GM12873 (cell line): ENCODE results near the gene CTXND1.

Source experiments
- TF ChIP-seq, protein P1 (sequence below): IDR thresholded peaks from 2 replicates; pipeline ENCODE4 v1.5.1; 2012; ENCODE audit warnings: low read depth, mild to moderate bottlenecking, moderate library complexity, low read length, control low read depth; ENCODE audit not compliant: insufficient read depth; ENCODE audit errors: missing control alignments

The CTXND1 gene

DNA sequence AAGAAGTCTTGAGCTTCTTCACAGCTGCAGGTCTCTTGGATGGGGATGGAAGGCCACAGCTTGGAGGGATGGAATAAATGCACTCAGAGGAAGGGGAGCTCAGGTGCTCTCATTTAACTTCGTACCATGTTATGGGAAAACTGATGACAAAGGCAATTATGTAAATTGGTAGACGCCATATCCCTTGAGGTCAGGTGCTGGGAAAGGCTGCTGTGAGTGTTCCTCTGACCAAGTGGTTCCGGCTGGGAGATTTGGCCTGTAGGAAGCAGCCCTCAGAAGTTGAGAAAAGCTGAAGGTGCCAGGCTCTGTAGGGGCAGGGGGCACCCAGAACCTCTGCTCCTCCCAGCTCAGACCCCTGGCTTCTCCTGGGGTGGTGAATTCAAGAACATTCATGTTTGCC lies 52.1 kb downstream of the CTXND1 start:
- TF ChIP-seq, protein P1, sequence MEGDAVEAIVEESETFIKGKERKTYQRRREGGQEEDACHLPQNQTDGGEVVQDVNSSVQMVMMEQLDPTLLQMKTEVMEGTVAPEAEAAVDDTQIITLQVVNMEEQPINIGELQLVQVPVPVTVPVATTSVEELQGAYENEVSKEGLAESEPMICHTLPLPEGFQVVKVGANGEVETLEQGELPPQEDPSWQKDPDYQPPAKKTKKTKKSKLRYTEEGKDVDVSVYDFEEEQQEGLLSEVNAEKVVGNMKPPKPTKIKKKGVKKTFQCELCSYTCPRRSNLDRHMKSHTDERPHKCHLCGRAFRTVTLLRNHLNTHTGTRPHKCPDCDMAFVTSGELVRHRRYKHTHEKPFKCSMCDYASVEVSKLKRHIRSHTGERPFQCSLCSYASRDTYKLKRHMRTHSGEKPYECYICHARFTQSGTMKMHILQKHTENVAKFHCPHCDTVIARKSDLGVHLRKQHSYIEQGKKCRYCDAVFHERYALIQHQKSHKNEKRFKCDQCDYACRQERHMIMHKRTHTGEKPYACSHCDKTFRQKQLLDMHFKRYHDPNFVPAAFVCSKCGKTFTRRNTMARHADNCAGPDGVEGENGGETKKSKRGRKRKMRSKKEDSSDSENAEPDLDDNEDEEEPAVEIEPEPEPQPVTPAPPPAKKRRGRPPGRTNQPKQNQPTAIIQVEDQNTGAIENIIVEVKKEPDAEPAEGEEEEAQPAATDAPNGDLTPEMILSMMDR, result no peak

DNA sequence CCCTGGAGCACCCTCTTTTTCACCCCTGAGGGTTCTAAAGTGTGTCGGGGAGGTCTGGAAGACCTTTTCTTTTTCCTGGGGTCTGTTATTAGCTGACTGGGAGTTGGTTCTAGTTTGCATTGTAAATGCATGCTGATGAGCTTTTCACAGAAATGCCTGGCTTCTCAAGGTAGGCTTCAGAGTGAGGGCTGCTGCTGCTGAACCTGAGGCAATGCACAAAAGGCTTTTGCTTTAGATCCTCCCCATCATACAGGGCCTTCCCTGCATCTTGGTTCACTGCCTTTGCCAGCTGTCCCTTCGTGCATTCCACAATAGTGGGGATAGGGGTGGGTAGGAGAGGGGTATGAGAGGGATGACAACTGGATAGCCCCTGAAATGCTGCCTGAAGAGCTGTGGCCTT lies 52.6 kb downstream of the CTXND1 start:
- TF ChIP-seq, protein P1, result no peak

DNA sequence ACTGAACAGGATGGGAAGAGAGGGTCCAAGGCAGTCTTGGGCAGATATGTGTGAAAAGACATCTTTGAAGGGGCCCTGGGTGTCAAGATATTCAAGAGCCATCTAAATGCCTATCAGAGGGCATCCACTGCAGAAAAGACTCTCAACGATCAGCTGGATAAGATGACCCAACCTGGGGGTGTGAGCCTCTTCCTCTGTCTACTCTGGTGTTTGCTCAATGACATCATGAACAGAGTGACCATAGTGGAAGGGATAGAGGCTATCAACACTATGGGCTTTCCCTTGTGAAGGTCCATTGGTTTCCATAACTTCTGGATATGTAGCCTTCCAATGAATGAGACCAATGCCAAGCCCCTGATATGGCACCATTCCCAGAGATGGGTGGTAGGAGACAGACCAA lies 57.1 kb downstream of the CTXND1 start:
- TF ChIP-seq, protein P1, result no peak

DNA sequence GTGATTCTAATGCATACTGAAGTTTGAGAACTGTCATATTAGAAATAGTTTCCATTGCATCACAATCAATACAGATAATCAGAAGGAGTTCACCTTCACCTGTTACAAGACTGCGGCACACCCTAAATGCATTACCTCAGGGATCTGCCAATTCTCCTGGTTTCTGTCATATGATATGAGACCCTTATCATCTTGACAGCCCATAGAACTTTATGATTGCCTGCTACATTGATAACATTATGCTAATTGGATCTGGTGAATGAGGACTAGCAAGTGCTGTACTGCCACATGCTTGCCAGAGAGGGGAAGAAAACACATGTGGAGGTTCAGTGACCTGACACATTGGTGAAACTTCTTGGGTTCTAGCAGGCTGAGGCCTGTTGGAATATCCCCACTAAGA lies 57.8 kb downstream of the CTXND1 start:
- TF ChIP-seq, protein P1, result no peak

DNA sequence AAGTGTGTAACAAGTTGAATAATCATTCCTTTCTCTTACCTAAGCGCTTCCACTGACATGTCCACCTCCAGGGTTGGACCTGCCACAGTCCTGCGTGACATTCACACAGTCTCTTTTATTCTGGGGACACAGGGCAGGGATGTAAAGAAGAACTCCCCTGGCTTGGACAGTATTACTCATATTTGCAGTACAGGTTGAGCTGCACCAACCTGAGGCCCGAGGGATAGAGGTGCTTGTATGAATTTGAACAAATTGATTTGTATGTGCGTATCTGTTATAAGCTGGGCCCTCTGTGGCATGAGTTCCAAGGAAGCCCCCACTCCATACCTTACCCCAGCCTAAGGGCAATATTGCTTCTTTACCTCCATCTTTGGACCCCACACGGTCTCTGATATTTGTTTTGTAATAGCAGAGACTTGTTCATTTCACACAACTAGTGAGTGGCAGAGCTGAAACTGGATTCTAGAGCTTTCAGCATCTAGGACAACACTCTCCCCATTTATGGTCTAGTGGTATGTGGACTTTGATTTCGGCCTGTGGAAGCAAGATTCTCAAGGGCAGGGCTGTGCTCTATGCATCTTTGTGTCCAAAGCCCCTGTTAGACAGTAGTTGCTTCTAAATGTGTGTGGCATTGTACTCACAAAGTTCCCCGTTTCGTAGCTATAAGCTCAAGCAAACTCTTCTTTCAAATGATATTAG lies 60.0 kb downstream of the CTXND1 start:
- TF ChIP-seq, protein P1, result no peak

DNA sequence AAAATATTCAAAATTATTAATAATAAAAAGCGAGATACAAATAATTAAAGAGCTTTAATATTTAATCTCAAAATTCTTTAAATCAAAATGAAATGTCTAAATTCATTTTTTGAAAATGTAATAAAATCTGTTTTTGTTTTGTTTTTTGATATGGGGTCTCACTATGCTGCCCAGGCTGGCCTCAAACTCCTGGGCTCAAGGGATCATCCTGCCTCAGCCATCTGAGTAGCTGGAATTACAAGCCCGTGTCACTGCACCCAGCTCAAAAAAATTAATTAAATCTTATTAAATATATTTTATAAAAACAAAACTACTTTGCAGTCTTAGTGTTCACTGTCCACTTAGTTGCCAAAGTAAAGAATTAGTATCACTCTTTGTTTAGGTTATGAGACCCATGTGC lies 60.8 kb downstream of the CTXND1 start:
- TF ChIP-seq, protein P1, result no peak

DNA sequence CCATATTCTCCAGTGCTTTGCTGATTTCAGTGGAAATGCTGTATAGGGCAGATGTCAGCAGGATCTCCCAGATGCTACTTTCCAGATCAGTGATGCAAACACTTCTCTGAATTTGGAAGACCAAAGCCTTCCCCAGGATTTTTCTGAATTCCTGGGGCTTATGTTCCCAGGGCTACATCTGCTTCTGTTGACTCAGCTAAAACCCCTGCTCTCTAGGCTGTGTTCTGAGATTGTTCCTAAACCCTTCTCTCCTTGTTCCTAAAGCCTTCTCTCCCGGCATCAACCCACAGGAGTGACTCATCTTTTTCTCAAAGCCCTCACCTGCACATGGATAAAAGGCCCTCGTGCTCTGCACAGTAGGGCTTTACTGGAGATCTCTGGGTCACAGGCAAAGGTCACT lies 63.8 kb downstream of the CTXND1 start:
- TF ChIP-seq, protein P1, result no peak
